HEK293 (cell line): ENCODE results near the gene OR8D1.

Experiments
- CTCF ChIA-PET: fragments of 350-600 bp; formaldehyde crosslinking; extraction: SDS; loops from one replicate; lab custom pipeline; 2021; ENCODE audit warnings: antibody characterized with exemption; lab: Yijun Ruan, JAX
- POLR2A ChIA-PET: fragments of 300-600 bp; formaldehyde crosslinking; extraction: SDS; loops from one replicate; lab custom pipeline; 2020; ENCODE audit warnings: antibody characterized with exemption, inconsistent platforms; lab: Yijun Ruan, JAX
- H3K27ac ChIP-seq: fragments of 200-500 bp; sonication (Bioruptor generic); 2 replicates; pipeline ENCODE4 v1.5.1; 2014; ENCODE audit warnings: low read depth, low read length, control low read depth, inconsistent platforms; ENCODE audit errors: extremely low read depth
- H3K36me3 ChIP-seq, 2 experiments: fragments of 200-500 bp in 1 of 2; sonication (Bioruptor generic) in 1 of 2; 1 replicate in 1 of 2; 2 replicates in 1 of 2; pipeline ENCODE4 v1.5.1; 2014 to 2017; ENCODE audit warnings: inconsistent platforms in 2 of 2, low read length in 2 of 2; ENCODE audit not compliant: control insufficient read depth in 2 of 2, insufficient read depth in 1 of 2
- H3K4me1 ChIP-seq: fragments of 200-500 bp; sonication (Bioruptor generic); 2 replicates; pipeline ENCODE4 v1.5.1; 2014; ENCODE audit warnings: mild to moderate bottlenecking, low read length, inconsistent platforms; ENCODE audit not compliant: control insufficient read depth, insufficient read depth
- H3K4me3 ChIP-seq: 2 replicates; pipeline ENCODE4 v1.5.1; 2011; ENCODE audit warnings: low read depth, mild to moderate bottlenecking, control low read depth, low read length, moderate library complexity
- H3K9me3 ChIP-seq: fragments of 200-500 bp; sonication (Bioruptor generic); 2 replicates; pipeline ENCODE4 v1.5.1; 2014; ENCODE audit warnings: low read depth, low read length, inconsistent platforms; ENCODE audit not compliant: control insufficient read depth, insufficient read depth
- CTCF ChIP-seq: fragments of 450-650 bp; formaldehyde crosslinking; IDR thresholded peaks from 2 replicates; pipeline ENCODE4 v1.5.1; 2016; ENCODE audit warnings: missing biosample characterization, missing genetic modification characterization
- GLIS1 ChIP-seq: fragments of 450-650 bp; formaldehyde crosslinking; IDR thresholded peaks from 2 replicates; pipeline ENCODE4 v1.5.1; 2016; ENCODE audit warnings: missing biosample characterization, missing genetic modification characterization
- OSR2 ChIP-seq: fragments of 450-650 bp; formaldehyde crosslinking; IDR thresholded peaks from 2 replicates; pipeline ENCODE4 v1.5.1; 2016; ENCODE audit warnings: missing biosample characterization, missing genetic modification characterization
- SALL2 ChIP-seq: fragments of 450-650 bp; formaldehyde crosslinking; IDR thresholded peaks from 2 replicates; pipeline ENCODE4 v1.5.0; 2017; ENCODE audit warnings: missing biosample characterization, mild to moderate bottlenecking, missing genetic modification characterization, borderline replicate concordance
- ZBTB20 ChIP-seq: fragments of 450-650 bp; formaldehyde crosslinking; IDR thresholded peaks from 2 replicates; pipeline ENCODE4 v1.5.1; 2016; ENCODE audit warnings: missing biosample characterization, missing genetic modification characterization
- ZBTB21 ChIP-seq: fragments of 450-650 bp; formaldehyde crosslinking; IDR thresholded peaks from 2 replicates; pipeline ENCODE4 v1.5.1; 2017; ENCODE audit warnings: missing biosample characterization, missing genetic modification characterization
- ZBTB49 ChIP-seq: fragments of 450-650 bp; formaldehyde crosslinking; IDR thresholded peaks from 2 replicates; pipeline ENCODE4 v1.5.1; 2016; ENCODE audit warnings: missing biosample characterization, missing genetic modification characterization, low read depth
- ZBTB7A ChIP-seq: fragments of 450-650 bp; formaldehyde crosslinking; IDR thresholded peaks from 2 replicates; pipeline ENCODE4 v1.5.1; 2016; ENCODE audit warnings: low read depth, missing biosample characterization, missing genetic modification characterization
- ZFP37 ChIP-seq: fragments of 450-650 bp; formaldehyde crosslinking; IDR thresholded peaks from 2 replicates; pipeline ENCODE4 v1.5.1; 2016; ENCODE audit warnings: missing biosample characterization, missing genetic modification characterization
- ZNF133 ChIP-seq: fragments of 450-650 bp; formaldehyde crosslinking; IDR thresholded peaks from 2 replicates; pipeline ENCODE4 v1.5.1; 2016; ENCODE audit warnings: missing biosample characterization, missing genetic modification characterization
- ZNF155 ChIP-seq: fragments of 450-650 bp; formaldehyde crosslinking; IDR thresholded peaks from 2 replicates; pipeline ENCODE4 v1.5.1; 2016; ENCODE audit warnings: missing biosample characterization, missing genetic modification characterization
- ZNF157 ChIP-seq: fragments of 450-650 bp; formaldehyde crosslinking; IDR thresholded peaks from 2 replicates; pipeline ENCODE4 v1.5.1; 2016; ENCODE audit warnings: missing biosample characterization, missing genetic modification characterization
- ZNF16 ChIP-seq: fragments of 450-650 bp; formaldehyde crosslinking; IDR thresholded peaks from 2 replicates; pipeline ENCODE4 v1.5.1; 2016; ENCODE audit warnings: low read depth, missing biosample characterization, missing genetic modification characterization
- ZNF214 ChIP-seq: fragments of 450-650 bp; formaldehyde crosslinking; IDR thresholded peaks from 2 replicates; pipeline ENCODE4 v1.5.1; 2017; ENCODE audit warnings: missing biosample characterization, mild to moderate bottlenecking, missing genetic modification characterization, borderline replicate concordance
- ZNF404 ChIP-seq: fragments of 450-650 bp; formaldehyde crosslinking; IDR thresholded peaks from 2 replicates; pipeline ENCODE4 v1.5.1; 2017; ENCODE audit warnings: missing biosample characterization, missing genetic modification characterization
- ZNF518A ChIP-seq: fragments of 450-650 bp; formaldehyde crosslinking; conservative IDR thresholded peaks from 2 replicates; pipeline ENCODE4 v1.5.1; 2016; ENCODE audit warnings: low read depth, missing biosample characterization, missing genetic modification characterization
- ZNF544 ChIP-seq: fragments of 450-650 bp; formaldehyde crosslinking; IDR thresholded peaks from 2 replicates; pipeline ENCODE4 v1.5.0; 2017; ENCODE audit warnings: missing biosample characterization, missing genetic modification characterization
- ZNF548 ChIP-seq: fragments of 450-650 bp; formaldehyde crosslinking; IDR thresholded peaks from 2 replicates; pipeline ENCODE4 v1.5.1; 2016; ENCODE audit warnings: missing biosample characterization, missing genetic modification characterization
- ZNF596 ChIP-seq: fragments of 450-650 bp; IDR thresholded peaks from 2 replicates; pipeline ENCODE4 v1.5.0; 2018; ENCODE audit warnings: missing biosample characterization, mild to moderate bottlenecking, missing genetic modification characterization, moderate library complexity
- ZNF664 ChIP-seq: fragments of 450-650 bp; formaldehyde crosslinking; IDR thresholded peaks from 2 replicates; pipeline ENCODE4 v1.5.1; 2016; ENCODE audit warnings: missing biosample characterization, missing genetic modification characterization
- ZNF707 ChIP-seq: fragments of 450-650 bp; formaldehyde crosslinking; IDR thresholded peaks from 2 replicates; pipeline ENCODE4 v1.5.1; 2016; ENCODE audit warnings: missing biosample characterization, missing genetic modification characterization
- ZNF747 ChIP-seq: fragments of 450-650 bp; formaldehyde crosslinking; IDR thresholded peaks from 2 replicates; pipeline ENCODE4 v1.5.1; 2016; ENCODE audit warnings: missing biosample characterization, missing genetic modification characterization
- ZNF76 ChIP-seq: fragments of 450-650 bp; formaldehyde crosslinking; IDR thresholded peaks from 2 replicates; pipeline ENCODE4; 2016; ENCODE audit warnings: low read depth, missing biosample characterization, missing genetic modification characterization, borderline replicate concordance
- ZNF830 ChIP-seq: fragments of 450-650 bp; IDR thresholded peaks from 2 replicates; pipeline ENCODE4 v1.5.0; 2018; ENCODE audit warnings: missing biosample characterization, missing genetic modification characterization, low read depth, mild to moderate bottlenecking, moderate library complexity
- ZSCAN23 ChIP-seq: fragments of 450-650 bp; formaldehyde crosslinking; IDR thresholded peaks from 2 replicates; pipeline ENCODE4 v1.5.1; 2016; ENCODE audit warnings: missing biosample characterization, missing genetic modification characterization
- ZSCAN4 ChIP-seq: fragments of 450-650 bp; formaldehyde crosslinking; IDR thresholded peaks from 2 replicates; pipeline ENCODE4 v1.5.1; 2017; ENCODE audit warnings: missing biosample characterization, missing genetic modification characterization
- ZXDB ChIP-seq: fragments of 450-650 bp; formaldehyde crosslinking; IDR thresholded peaks from 2 replicates; pipeline ENCODE4 v1.5.1; 2016; ENCODE audit warnings: missing biosample characterization, missing genetic modification characterization

OR8D1 gene

GRCh38 chr11:124359566-124359965, 45.8 kb upstream of the OR8D1 start (continued):
- TF ChIP-seq CTCF (tag by site-specific recombination), result no peak
- TF ChIP-seq ZNF155 (tag by site-specific recombination), result no peak
- no peak for TF ChIP-seq ZNF214 (tag by site-specific recombination)
- no peak for TF ChIP-seq ZNF830 (tag by site-specific recombination)
- no peak for TF ChIP-seq ZNF76 (tag by site-specific recombination)
- TF ChIP-seq ZSCAN23, result no peak
- TF ChIP-seq ZNF157 (tag by site-specific recombination), result no peak
- TF ChIP-seq ZNF596 (tag by site-specific recombination), result no peak
- no peak for TF ChIP-seq ZNF16 (tag by site-specific recombination)
- no peak for TF ChIP-seq ZNF404 (tag by site-specific recombination)
- no peak for TF ChIP-seq ZBTB7A (tag by site-specific recombination)
- TF ChIP-seq SALL2 (tag by site-specific recombination), result no peak

- no peak overlapping the region for H3K27ac ChIP-seq
- POLR2A ChIA-PET, result no interaction called here
- no peaks in the 10 kb centered on the region for H3K4me1 ChIP-seq
- H3K4me3 ChIP-seq, result no peak overlapping the region
- no peaks in the 10 kb centered on the region for H3K36me3 ChIP-seq
- CTCF ChIA-PET, result interaction anchor here (0.6 kb wide), 1 partner anchor 1134 kb away, joined by 5 read pairs; no protein-coding TSS in a partner anchor
- no peaks in the 10 kb centered on the region for H3K9me3 ChIP-seq
- TF ChIP-seq ZNF707, result no peak
- no peak for TF ChIP-seq ZBTB21 (tag by site-specific recombination)
- no peak for TF ChIP-seq ZNF544 (tag by site-specific recombination)
- TF ChIP-seq ZXDB (tag by site-specific recombination), result no peak
- no peak for TF ChIP-seq ZBTB49 (tag by site-specific recombination)
- TF ChIP-seq ZBTB20, result no peak
- TF ChIP-seq ZNF664 (tag by site-specific recombination), result no peak
- TF ChIP-seq ZNF548 (tag by site-specific recombination), result no peak
- no peak for TF ChIP-seq OSR2 (tag by site-specific recombination)
- TF ChIP-seq ZNF214 (tag by site-specific recombination), result no peak
- TF ChIP-seq ZFP37 (tag by site-specific recombination), result no peak
- TF ChIP-seq GLIS1, result no peak
- no peak for TF ChIP-seq ZNF518A (tag by site-specific recombination)
- no peak for TF ChIP-seq ZSCAN4 (tag by site-specific recombination)
- no peak for TF ChIP-seq ZNF133 (tag by site-specific recombination)
- no peak for TF ChIP-seq ZNF747 (tag by site-specific recombination)
Measured at GRCh38 chr11:124346311-124346955, 32.7 kb upstream of the OR8D1 start.
